Esophagus squamous epithelium (tissue), 5 donors: ENCODE measurements around the gene CYLD. TPM values are rescaled to one million over a fixed set of nuclear protein-coding genes. Genes with fewer than 3 reads are reported as not detected.

Source experiments
- DNase-seq: peaks from one replicate; lab custom pipeline; 2025; lab: John Stamatoyannopoulos, UW
- H3K27ac ChIP-seq, 4 donors: fragments of 200-600 bp; sonication (generic); one replicate each; pipeline ENCODE4 v1.5.1; 2016 to 2019; ENCODE audit warnings: mild to moderate bottlenecking in 1 of 4
- H3K27me3 ChIP-seq, 4 donors: fragments of 200-600 bp; sonication (generic); 1 replicate in 3 of 4; 2 replicates in 1 of 4; pipeline versions ENCODE4 v1.5.1 to v1.6.0; 2017 to 2021; ENCODE audit warnings: antibody characterized with exemption in 1 of 4
- H3K36me3 ChIP-seq, 3 donors: fragments of 200-600 bp; sonication (generic); one replicate each; pipeline ENCODE4 v1.5.1; 2016 to 2019
- H3K4me1 ChIP-seq, 3 donors: fragments of 200-600 bp; sonication (generic); one replicate each; pipeline ENCODE4 v1.5.1; 2017 to 2019
- H3K4me3 ChIP-seq, 4 donors: fragments of 200-600 bp; sonication (generic); 1 replicate in 3 of 4; 2 replicates in 1 of 4; pipeline ENCODE4 v1.5.1; 2016 to 2019; ENCODE audit warnings: mild to moderate bottlenecking in 2 of 4, moderate library complexity in 1 of 4
- H3K9me3 ChIP-seq, 3 donors: fragments of 200-600 bp; sonication (generic); one replicate each; pipeline ENCODE4 v1.5.1; 2016 to 2019
- CTCF ChIP-seq, 6 experiments: fragments of 450-650 bp in 4 of 6; fragments of 200-600 bp in 2 of 6; sonication (generic) in 2 of 6; IDR thresholded peaks; one replicate each; pipeline ENCODE4 v1.5.1; 2016 to 2019; ENCODE audit warnings: antibody characterized with exemption in 6 of 6, mild to moderate bottlenecking in 4 of 6, moderate library complexity in 4 of 6
- POLR2A ChIP-seq, 4 donors: fragments of 450-650 bp; IDR thresholded peaks; one replicate each; pipeline ENCODE4 v1.6.1; 2017; ENCODE audit warnings: antibody characterized with exemption in 4 of 4, mild to moderate bottlenecking in 4 of 4, moderate library complexity in 3 of 4
- WGBS, 2 donors: methylation state at CpG; one replicate each; pipeline ENCODE4 v1.1.5; 2018; 5-methylcytosine and 5-hydroxymethylcytosine counted together
- intact Hi-C: fragments of 100-400 bp; cut with DNase I; formaldehyde crosslinking; loops from one replicate; pipeline ENCODE4 v1.15.0; 2022
- total RNA-seq, 4 donors: library from RNA; depleted of rRNA; stranded (reverse); fragments of >200 nt; gene quantifications; one replicate each; pipeline ENCODE4 v1.1.0, GENCODE V29; 2016
- donor health status: DM: yes; HTN: yes; CAD: no.

Gene CYLD
- total RNA-seq, 4 donors from 2014 or later, result 22.6 to 45.9 (median 36.0) TPM

- TF ChIP-seq POLR2A (IDR thresholded peaks at IDR 0.05), result no peak
- no peak for TF ChIP-seq CTCF (IDR thresholded peaks at IDR 0.05)
- intact Hi-C loops, result no loop called here
- Histone ChIP-seq H3K9me3 (peaks cover 0 to 9% (median 6%) of the 10 kb centered on the region in 3 donors), H3K27ac (no peak overlapping the region), H3K27me3 (no peaks in the 10 kb centered on the region), H3K4me1 (peaks cover 0 to 28% (median 7%) of the 10 kb centered on the region in 3 donors), H3K4me3 (no peak overlapping the region), H3K36me3 (peaks cover 0 to 65% (median 6%) of the 10 kb centered on the region in 3 donors)
- DNase-seq, result no peak
- WGBS, 2 donors, result 79 to 82% methylated on average over 3 of the region's 3 CpGs
These were observed 20.4 kb downstream of the CYLD start for GRCh38 chr16:50762241-50762640.

- 41 to 51% methylated on average over 2 of the region's 2 CpGs for WGBS, 2 donors
These were observed 21.3 kb downstream of the CYLD start for GRCh38 chr16:50763211-50763610.

GRCh38 chr16:50765260-50765659 is 23.4 kb downstream of the CYLD start:
- intact Hi-C loops, result no loop called here
- WGBS, 2 donors, result 78 to 80% methylated on average over 1 of the region's 1 CpG

More at GRCh38 chr16:50763211-50763610, 21.3 kb downstream of the CYLD start:
- H3K9me3 ChIP-seq, result peaks cover 0 to 9% (median 6%) of the 10 kb centered on the region in 3 donors
- peaks cover 0 to 24% (median 7%) of the 10 kb centered on the region in 3 donors for H3K4me1 ChIP-seq
- H3K27me3 ChIP-seq, result no peaks in the 10 kb centered on the region
- DNase-seq, result no peak
- intact Hi-C loops, result no loop called here
- H3K36me3 ChIP-seq, result peaks cover 0 to 61% (median 6%) of the 10 kb centered on the region in 3 donors
- no peak overlapping the region for H3K27ac ChIP-seq
- H3K4me3 ChIP-seq, result no peak overlapping the region
- no peak for TF ChIP-seq CTCF (IDR thresholded peaks at IDR 0.05)

GRCh38 chr16:50765861-50766260 is 24.0 kb downstream of the CYLD start:
- no peak overlapping the region for H3K4me3 ChIP-seq
- H3K27me3 ChIP-seq, result no peaks in the 10 kb centered on the region
- H3K36me3 ChIP-seq, result peaks cover 0 to 63% (median 6%) of the 10 kb centered on the region in 3 donors
- intact Hi-C loops, result no loop called here
- no peak overlapping the region for H3K27ac ChIP-seq
- peaks cover 0 to 9% (median 6%) of the 10 kb centered on the region in 3 donors for H3K9me3 ChIP-seq
- DNase-seq, result no peak
- 86 to 91% methylated on average over 1 of the region's 1 CpG for WGBS, 2 donors
- TF ChIP-seq POLR2A (IDR thresholded peaks at IDR 0.05), result no peak
- no peak for TF ChIP-seq CTCF (IDR thresholded peaks at IDR 0.05)
- H3K4me1 ChIP-seq, result peaks cover 0 to 24% (median 7%) of the 10 kb centered on the region in 3 donors

More at GRCh38 chr16:50765260-50765659, 23.4 kb downstream of the CYLD start:
- Histone ChIP-seq H3K27me3 (no peaks in the 10 kb centered on the region), H3K27ac (no peak overlapping the region), H3K9me3 (peaks cover 0 to 9% (median 6%) of the 10 kb centered on the region in 3 donors), H3K4me1 (peaks cover 0 to 24% (median 7%) of the 10 kb centered on the region in 3 donors), H3K4me3 (no peak overlapping the region), H3K36me3 (peaks cover 0 to 63% (median 6%) of the 10 kb centered on the region in 3 donors)
- DNase-seq, result no peak
- TF ChIP-seq CTCF (IDR thresholded peaks at IDR 0.05) (no peak), POLR2A (IDR thresholded peaks at IDR 0.05) (no peak)

- WGBS, 2 donors, result 83 to 89% methylated on average over 2 of the region's 2 CpGs
- peaks cover 0 to 9% (median 6%) of the 10 kb centered on the region in 3 donors for H3K9me3 ChIP-seq
- intact Hi-C loops, result no loop called here
- peaks cover 0 to 62% (median 6%) of the 10 kb centered on the region in 3 donors for H3K36me3 ChIP-seq
- TF ChIP-seq POLR2A (IDR thresholded peaks at IDR 0.05), result no peak
- no peak for TF ChIP-seq CTCF (IDR thresholded peaks at IDR 0.05)
- H3K27me3 ChIP-seq, result no peaks in the 10 kb centered on the region
- peaks cover 0 to 24% (median 7%) of the 10 kb centered on the region in 3 donors for H3K4me1 ChIP-seq
- H3K4me3 ChIP-seq, result no peak overlapping the region
- no peak for DNase-seq
- H3K27ac ChIP-seq, result no peak overlapping the region
These were observed 25.3 kb downstream of the CYLD start for GRCh38 chr16:50767197-50767596.
